Upper lobe of left lung (tissue), 6 donors: ENCODE data around the gene KRAS. TPM values are rescaled to one million over a fixed set of nuclear protein-coding genes. Genes with fewer than 3 reads are reported as not detected.

Experiments used
- ATAC-seq, 2 donors: fragments of 200-7000 bp; cut with Tn5 transposase; one replicate each; pipeline ENCODE4 v1.9.1; 2022; ENCODE audit warnings: mild to moderate bottlenecking in 2 of 2, moderate library complexity in 2 of 2; ENCODE audit not compliant: low FRiP score in 2 of 2
- DNase-seq, 2 donors: peaks; one replicate each; pipeline ENCODE4 v3.0.0-alpha.2; 2019 to 2020
- H3K27ac ChIP-seq, 4 donors: fragments of 200-600 bp; sonication (generic); one replicate each; pipeline ENCODE4 v1.5.1; 2016 to 2019
- H3K27me3 ChIP-seq, 4 donors: fragments of 200-600 bp; sonication (generic); one replicate each; pipeline ENCODE4 v1.5.1; 2017 to 2019
- H3K36me3 ChIP-seq, 4 donors: fragments of 200-600 bp; sonication (generic); one replicate each; pipeline ENCODE4 v1.5.1; 2016 to 2019
- H3K4me1 ChIP-seq, 4 donors: fragments of 200-600 bp; sonication (generic); one replicate each; pipeline ENCODE4 v1.5.1; 2018 to 2019
- H3K4me3 ChIP-seq, 4 donors: fragments of 200-600 bp; sonication (generic); one replicate each; pipeline ENCODE4 v1.5.1; 2017 to 2019; ENCODE audit warnings: mild to moderate bottlenecking in 2 of 4, moderate library complexity in 1 of 4
- H3K9me3 ChIP-seq, 4 donors: fragments of 200-600 bp; sonication (generic); one replicate each; pipeline ENCODE4 v1.5.1; 2018 to 2019
- CTCF ChIP-seq, 6 experiments: fragments of 450-650 bp in 4 of 6; fragments of 200-600 bp in 2 of 6; sonication (generic) in 2 of 6; IDR thresholded peaks; one replicate each; pipeline ENCODE4 v1.5.1; 2016 to 2019; ENCODE audit warnings: antibody characterized with exemption in 6 of 6
- EP300 ChIP-seq, 4 donors: sonication (generic); formaldehyde crosslinking; IDR thresholded peaks; one replicate each; pipeline ENCODE4 v1.5.1; 2017; ENCODE audit warnings: antibody characterized with exemption in 4 of 4, control low read depth in 2 of 4
- POLR2A ChIP-seq, 4 donors: fragments of 450-650 bp; IDR thresholded peaks; one replicate each; pipeline ENCODE4 v1.5.1; 2016 to 2017; ENCODE audit warnings: antibody characterized with exemption in 4 of 4, mild to moderate bottlenecking in 2 of 4
- POLR2AphosphoS5 ChIP-seq, 2 donors: sonication (generic); formaldehyde crosslinking; IDR thresholded peaks; one replicate each; pipeline ENCODE4 v1.5.1; 2017; ENCODE audit warnings: antibody characterized with exemption in 2 of 2
- WGBS, 2 donors: methylation state at CpG; one replicate each; pipeline ENCODE4 v1.1.5; 2017 to 2018; 5-methylcytosine and 5-hydroxymethylcytosine counted together
- total RNA-seq, 6 donors: library from RNA; depleted of rRNA in 4 of 6; stranded (reverse); fragments of >200 nt in 4 of 6; gene quantifications; one replicate each; pipeline versions ENCODE4 v1.1.0 to v1.2.1, GENCODE V29; 2016 to 2021
- donor health status: DM: no; HTN: no; CAD: no; lungs with moderate emphysema.
- donor health status: DM: no; HTN: yes; CAD: no; lungs with severe emphysema.

KRAS gene
- total RNA-seq, 6 donors from 2014 or later: 10.4 to 32.9 (median 20.6) TPM

GRCh38 chr12:25184132-25184531 lies 66.6 kb downstream of the KRAS start:
- DNase-seq (no peak), ATAC-seq (no peak)
- TF ChIP-seq POLR2AphosphoS5 (IDR thresholded peaks at IDR 0.05): no peak
- TF ChIP-seq CTCF (IDR thresholded peaks at IDR 0.05): no peak
- no peak for TF ChIP-seq POLR2A (IDR thresholded peaks at IDR 0.05)
- TF ChIP-seq EP300 (IDR thresholded peaks at IDR 0.05): no peak
- peaks cover 0 to 3% (median 0%) of the 10 kb centered on the region in 4 donors for H3K9me3 ChIP-seq
- no peaks in the 10 kb centered on the region for H3K4me1 ChIP-seq
- H3K36me3 ChIP-seq: no peaks in the 10 kb centered on the region
- no peaks in the 10 kb centered on the region for H3K27me3 ChIP-seq
- no peak overlapping the region for H3K4me3 ChIP-seq
- no peak overlapping the region for H3K27ac ChIP-seq
- 58 to 80% methylated on average over 2 of the region's 2 CpGs for WGBS, 2 donors

GRCh38 chr12:25182765-25183164 lies 68.0 kb downstream of the KRAS start:
- Histone ChIP-seq H3K36me3 (no peaks in the 10 kb centered on the region), H3K9me3 (peaks cover 0 to 3% (median 0%) of the 10 kb centered on the region in 4 donors), H3K4me1 (no peaks in the 10 kb centered on the region), H3K4me3 (no peak overlapping the region), H3K27me3 (no peaks in the 10 kb centered on the region), H3K27ac (no peak overlapping the region)
- no peak for DNase-seq
- WGBS, 2 donors: 76% methylated on average over 3 of the region's 3 CpGs
- ATAC-seq: no peak
- no peak for TF ChIP-seq POLR2A (IDR thresholded peaks at IDR 0.05)
- no peak for TF ChIP-seq POLR2AphosphoS5 (IDR thresholded peaks at IDR 0.05)
- TF ChIP-seq EP300 (IDR thresholded peaks at IDR 0.05): no peak
- TF ChIP-seq CTCF (IDR thresholded peaks at IDR 0.05): no peak

- Histone ChIP-seq H3K4me3 (no peak overlapping the region), H3K9me3 (no peaks in the 10 kb centered on the region), H3K27ac (no peak overlapping the region), H3K4me1 (no peaks in the 10 kb centered on the region), H3K27me3 (no peaks in the 10 kb centered on the region), H3K36me3 (no peaks in the 10 kb centered on the region)
- no peak for ATAC-seq
- 89 to 92% methylated on average over 6 of the region's 6 CpGs for WGBS, 2 donors
- TF ChIP-seq POLR2A (IDR thresholded peaks at IDR 0.05) (no peak), EP300 (IDR thresholded peaks at IDR 0.05) (no peak), POLR2AphosphoS5 (IDR thresholded peaks at IDR 0.05) (no peak), CTCF (IDR thresholded peaks at IDR 0.05) (no peak)
- DNase-seq: no peak
These were observed 87.9 kb downstream of the KRAS start for GRCh38 chr12:25162866-25163265.

GRCh38 chr12:25156061-25156460 lies 94.7 kb downstream of the KRAS start:
- ATAC-seq: no peak
- no peak for DNase-seq
- Histone ChIP-seq H3K36me3 (no peaks in the 10 kb centered on the region), H3K27ac (no peak overlapping the region), H3K9me3 (no peaks in the 10 kb centered on the region), H3K27me3 (no peaks in the 10 kb centered on the region), H3K4me3 (no peak overlapping the region), H3K4me1 (peaks cover 0 to 6% (median 2%) of the 10 kb centered on the region in 4 donors)
- TF ChIP-seq POLR2AphosphoS5 (IDR thresholded peaks at IDR 0.05): no peak
- no peak for TF ChIP-seq EP300 (IDR thresholded peaks at IDR 0.05)
- TF ChIP-seq POLR2A (IDR thresholded peaks at IDR 0.05): no peak
- no peak for TF ChIP-seq CTCF (IDR thresholded peaks at IDR 0.05)
- WGBS, 2 donors: 87 to 88% methylated on average over 4 of the region's 4 CpGs

GRCh38 chr12:25155022-25155576 lies 95.6 kb downstream of the KRAS start:
- peaks cover 0 to 6% (median 2%) of the 10 kb centered on the region in 4 donors for H3K4me1 ChIP-seq
- TF ChIP-seq CTCF (IDR thresholded peaks at IDR 0.05) (peak; percentile 9 to 57 (median 46)), POLR2AphosphoS5 (IDR thresholded peaks at IDR 0.05) (no peak)
- WGBS, 2 donors: 63 to 69% methylated on average over 2 of the region's 2 CpGs
- H3K27ac ChIP-seq: no peak overlapping the region
- H3K27me3 ChIP-seq: no peaks in the 10 kb centered on the region
- no peaks in the 10 kb centered on the region for H3K9me3 ChIP-seq
- no peaks in the 10 kb centered on the region for H3K36me3 ChIP-seq
- ATAC-seq: no peak
- no peak overlapping the region for H3K4me3 ChIP-seq
- no peak for DNase-seq
